Tibial nerve (tissue), 4 donors: Measurements from ENCODE around the gene SLC7A6.

Source experiments
- EP300 ChIP-seq, 2 donors: sonication (generic); formaldehyde crosslinking; IDR thresholded peaks; one replicate each; pipeline ENCODE4 v1.6.1; 2017; ENCODE audit warnings: antibody characterized with exemption in 2 of 2, mild to moderate bottlenecking in 1 of 2
- TF ChIP-seq, protein P1 (sequence below), 5 experiments: fragments of 200-600 bp in 3 of 5; fragments of 450-650 bp in 2 of 5; sonication (generic) in 3 of 5; IDR thresholded peaks; one replicate each; pipeline ENCODE4 v1.5.1; 2016 to 2019; ENCODE audit warnings: antibody characterized with exemption in 5 of 5, mild to moderate bottlenecking in 3 of 5, moderate library complexity in 2 of 5

DNA sequence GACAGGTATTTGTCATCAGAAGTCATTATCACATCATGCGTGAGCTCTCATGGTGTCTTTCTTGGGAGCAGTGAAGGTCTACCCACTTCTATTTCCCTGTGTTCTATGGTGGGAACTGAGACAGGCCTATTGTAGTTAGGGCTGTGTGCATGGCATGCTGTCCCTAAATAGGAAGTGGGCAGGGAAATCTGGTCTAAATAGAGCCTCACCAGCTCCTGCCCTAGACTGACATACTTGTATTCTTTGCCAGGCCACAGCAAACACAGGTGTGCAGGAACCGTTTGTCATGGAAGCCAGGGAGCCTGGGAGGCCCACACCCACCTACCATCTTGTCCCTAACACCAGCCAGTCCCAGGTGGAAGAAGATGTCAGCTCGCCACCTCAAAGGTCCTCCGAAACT lies 10.1 kb downstream of the SLC7A6 start:
- TF ChIP-seq, protein P1, sequence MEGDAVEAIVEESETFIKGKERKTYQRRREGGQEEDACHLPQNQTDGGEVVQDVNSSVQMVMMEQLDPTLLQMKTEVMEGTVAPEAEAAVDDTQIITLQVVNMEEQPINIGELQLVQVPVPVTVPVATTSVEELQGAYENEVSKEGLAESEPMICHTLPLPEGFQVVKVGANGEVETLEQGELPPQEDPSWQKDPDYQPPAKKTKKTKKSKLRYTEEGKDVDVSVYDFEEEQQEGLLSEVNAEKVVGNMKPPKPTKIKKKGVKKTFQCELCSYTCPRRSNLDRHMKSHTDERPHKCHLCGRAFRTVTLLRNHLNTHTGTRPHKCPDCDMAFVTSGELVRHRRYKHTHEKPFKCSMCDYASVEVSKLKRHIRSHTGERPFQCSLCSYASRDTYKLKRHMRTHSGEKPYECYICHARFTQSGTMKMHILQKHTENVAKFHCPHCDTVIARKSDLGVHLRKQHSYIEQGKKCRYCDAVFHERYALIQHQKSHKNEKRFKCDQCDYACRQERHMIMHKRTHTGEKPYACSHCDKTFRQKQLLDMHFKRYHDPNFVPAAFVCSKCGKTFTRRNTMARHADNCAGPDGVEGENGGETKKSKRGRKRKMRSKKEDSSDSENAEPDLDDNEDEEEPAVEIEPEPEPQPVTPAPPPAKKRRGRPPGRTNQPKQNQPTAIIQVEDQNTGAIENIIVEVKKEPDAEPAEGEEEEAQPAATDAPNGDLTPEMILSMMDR (IDR thresholded peaks at IDR 0.05): no peak
- no peak for TF ChIP-seq EP300 (IDR thresholded peaks at IDR 0.05)
